DMS53 (cell line): ENCODE results near the gene FSTL5.
A peak's percentile ranks its signal among the peaks of the same experiment; 100 is the strongest.
"Not testable (repeated sequence)": the region's sequence is repeated elsewhere in the genome, so short reads cannot be mapped to it uniquely, and the experiment has no call there.

ENCODE experiments used
- DNase-seq: peaks from one replicate; lab custom pipeline; 2025; lab: John Stamatoyannopoulos, UW

FSTL5 gene

DNA sequence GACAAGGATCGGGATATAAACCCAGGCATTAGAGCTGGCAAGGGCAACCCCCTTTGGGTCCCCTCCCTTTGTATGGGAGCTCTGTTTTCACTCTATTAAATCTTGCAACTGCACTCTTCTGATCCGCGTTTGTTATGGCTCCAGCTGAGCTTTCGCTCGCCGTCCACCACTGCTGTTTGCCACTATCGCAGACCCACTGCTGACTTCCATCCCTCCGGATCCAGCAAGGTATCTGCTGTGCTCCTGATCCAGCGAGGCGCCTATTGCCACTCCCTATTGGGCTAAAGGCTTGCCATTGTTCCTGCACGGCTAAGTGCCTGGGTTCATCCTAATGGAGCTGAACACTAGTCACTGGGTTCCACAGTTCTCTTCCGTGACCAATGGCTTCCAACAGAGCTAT is 59.9 kb downstream of the FSTL5 start:
- DNase-seq = not testable (repeated sequence)

GRCh38 chr4:162102713-162103112 is 61.1 kb downstream of the FSTL5 start:
- DNase-seq = no peak

- DNase-seq = no peak
These were observed 62.5 kb downstream of the FSTL5 start for GRCh38 chr4:162101337-162101736.

DNA sequence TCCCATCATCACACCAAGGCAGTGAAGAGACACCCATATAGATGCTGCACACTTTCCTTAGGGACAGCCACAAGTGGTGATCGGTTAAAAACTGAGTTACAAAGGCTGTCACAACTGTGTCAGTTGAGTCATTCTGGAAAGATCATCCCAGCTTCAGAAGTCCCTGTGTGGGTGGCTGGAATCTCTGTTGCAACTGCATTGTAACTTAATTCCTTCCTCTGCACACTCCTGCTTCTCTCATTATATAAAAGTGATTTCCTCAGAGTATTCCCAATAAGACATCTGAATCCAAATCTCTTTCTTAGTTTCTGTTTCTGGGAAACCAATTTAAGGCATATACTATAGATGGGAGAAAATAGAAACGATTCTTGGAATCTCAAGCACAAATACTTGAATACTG is 88.1 kb downstream of the FSTL5 start:
- no peak for DNase-seq

DNA sequence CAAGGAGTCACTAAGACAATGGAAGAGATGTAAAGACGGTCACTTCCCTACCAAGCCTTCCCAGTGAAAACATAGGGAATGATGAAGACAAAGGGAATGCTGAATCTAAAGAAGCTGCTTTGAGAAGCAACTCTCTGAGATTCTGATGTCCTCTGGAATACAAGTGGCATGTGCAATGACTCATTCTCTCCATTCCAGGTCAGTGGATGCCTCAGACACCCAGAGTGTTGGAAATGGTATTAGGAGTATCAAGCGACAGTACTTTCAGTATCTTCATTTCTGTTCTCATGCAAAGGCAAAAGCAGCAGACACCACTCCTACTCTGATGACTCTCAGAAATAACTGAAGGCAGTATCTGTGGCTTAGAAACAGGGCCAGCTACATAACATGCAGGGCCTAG is 102.6 kb downstream of the FSTL5 start:
- DNase-seq = peak; percentile 69

DNA sequence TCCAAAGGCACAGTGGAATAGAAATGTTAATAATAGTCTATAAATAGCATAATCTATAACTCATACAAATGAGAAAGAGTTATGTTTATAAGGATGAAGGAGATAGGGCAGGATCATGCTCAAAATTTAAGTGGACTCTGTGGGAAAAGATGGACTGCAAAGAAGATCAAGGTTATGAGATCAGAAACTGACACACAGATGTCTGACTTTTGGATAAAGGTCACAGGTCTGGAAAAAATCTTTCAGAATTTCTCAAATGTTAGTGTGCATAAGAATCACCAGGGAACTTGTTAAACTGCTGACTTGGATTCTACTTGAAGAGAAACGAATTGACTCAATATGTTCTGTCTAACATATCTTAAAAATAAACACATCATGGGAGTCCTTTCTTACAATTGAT is 104.1 kb downstream of the FSTL5 start:
- no peak for DNase-seq

DNA sequence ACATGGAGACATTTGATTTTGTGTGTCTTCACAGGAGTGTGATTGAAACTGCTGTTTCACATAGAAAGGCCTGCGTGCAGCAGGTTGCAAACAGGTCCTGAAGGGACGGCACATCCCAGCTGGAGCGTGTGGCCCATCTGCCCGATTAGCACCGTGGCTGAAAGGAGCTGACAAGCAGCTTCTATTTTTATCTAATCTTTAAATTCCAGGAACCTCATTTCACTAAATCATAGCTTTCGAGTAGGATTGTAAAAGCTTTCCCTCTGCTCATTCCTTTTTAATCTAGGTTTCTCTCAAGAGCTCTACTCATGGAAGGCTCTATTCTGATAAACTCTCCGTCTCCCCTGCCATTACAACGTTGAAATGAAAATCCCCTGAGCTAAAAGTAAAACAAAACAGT is 106.8 kb downstream of the FSTL5 start:
- DNase-seq = no peak

DNA sequence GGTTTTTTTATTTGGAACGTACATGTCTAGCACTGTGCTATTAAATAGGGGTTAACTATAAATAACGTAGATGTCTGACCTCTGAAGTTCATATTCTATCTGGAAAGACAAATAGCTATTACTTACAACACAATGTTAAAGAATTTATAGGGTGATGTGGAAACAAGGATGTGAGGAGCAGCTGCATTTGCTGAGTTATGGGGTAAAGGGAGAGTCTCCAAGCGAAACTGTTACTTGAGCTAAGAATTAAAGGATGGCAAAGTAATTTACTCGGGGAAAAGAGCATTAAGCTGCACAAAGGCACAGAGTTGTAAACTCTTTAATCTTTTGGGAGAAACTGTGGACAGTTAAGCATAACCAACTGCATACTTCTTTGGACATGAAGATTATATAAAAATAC is 117.7 kb downstream of the FSTL5 start:
- DNase-seq = no peak

GRCh38 chr4:162038112-162038511 is 125.7 kb downstream of the FSTL5 start:
- no peak for DNase-seq

GRCh38 chr4:162017863-162018262 is 145.9 kb downstream of the FSTL5 start:
- DNase-seq = no peak

- no peak for DNase-seq
These were observed 146.8 kb downstream of the FSTL5 start for GRCh38 chr4:162016991-162017390.

DNA sequence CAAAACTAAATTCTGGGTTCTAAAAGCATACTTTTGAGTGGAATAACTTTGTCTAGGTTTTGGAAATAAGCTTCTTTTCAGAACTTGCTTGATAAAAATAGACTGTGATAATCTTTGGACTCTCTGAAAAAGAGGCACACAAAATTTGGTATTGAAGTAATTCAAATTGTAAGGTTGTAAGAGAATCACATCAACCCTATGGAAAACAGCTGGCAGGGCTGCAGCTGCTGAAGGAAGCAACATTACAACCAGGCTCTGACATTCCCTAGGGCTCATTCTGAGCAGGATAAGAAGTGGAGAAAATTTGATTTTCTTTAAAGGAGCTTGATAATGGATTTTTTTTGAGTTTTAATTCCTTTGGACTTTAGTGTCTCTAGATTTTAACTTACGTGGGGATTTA is 147.6 kb downstream of the FSTL5 start:
- no peak for DNase-seq

- DNase-seq = no peak
These were observed 148.7 kb downstream of the FSTL5 start for GRCh38 chr4:162015090-162015489.

GRCh38 chr4:162011089-162011488 is 152.7 kb downstream of the FSTL5 start:
- DNase-seq = peak; percentile 6

- peak; percentile 13 for DNase-seq
These were observed 153.4 kb downstream of the FSTL5 start for GRCh38 chr4:162010362-162010761.

DNA sequence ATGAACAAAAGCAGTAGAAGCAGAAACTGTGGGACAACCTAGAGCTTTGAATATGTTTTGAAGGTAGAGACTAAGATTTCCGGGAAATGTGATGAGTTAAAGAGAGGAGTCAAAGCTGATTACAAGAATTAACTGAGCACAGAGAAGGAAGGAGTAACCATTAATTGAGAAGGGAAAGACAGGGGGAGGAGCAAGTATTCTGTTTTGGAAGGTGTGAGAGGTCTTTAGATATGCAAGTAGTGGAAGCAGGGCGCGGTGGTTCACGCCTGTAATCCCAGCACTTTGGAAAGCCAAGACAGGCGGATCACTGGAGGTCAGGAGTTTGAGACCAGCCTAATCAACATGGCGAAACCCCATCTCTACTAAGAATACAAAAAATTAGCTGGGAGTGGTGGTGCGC is 171.5 kb downstream of the FSTL5 start:
- DNase-seq = no peak

DNA sequence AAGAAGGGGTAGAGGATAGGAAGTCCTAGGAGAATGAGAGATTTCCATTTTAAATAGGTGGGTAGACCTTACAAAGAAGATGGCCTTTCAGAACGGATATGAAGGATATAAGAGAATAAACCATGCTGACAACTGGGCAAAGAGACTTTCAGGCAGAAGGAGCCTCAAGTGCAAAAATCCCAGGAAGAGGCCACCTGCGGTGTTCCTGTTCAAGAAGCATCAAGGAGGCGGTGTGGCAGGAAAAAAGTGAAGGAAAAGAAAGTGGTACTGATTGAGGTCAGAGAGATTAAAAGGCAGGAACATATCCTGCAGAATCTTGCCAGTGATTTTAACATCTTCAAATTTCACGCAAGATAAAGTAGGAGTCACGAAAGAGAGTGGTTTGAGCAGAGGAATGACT is 172.0 kb downstream of the FSTL5 start:
- DNase-seq = no peak

GRCh38 chr4:161990721-161991120 is 173.1 kb downstream of the FSTL5 start:
- no peak for DNase-seq

GRCh38 chr4:161988946-161989345 is 174.9 kb downstream of the FSTL5 start:
- no peak for DNase-seq

DNA sequence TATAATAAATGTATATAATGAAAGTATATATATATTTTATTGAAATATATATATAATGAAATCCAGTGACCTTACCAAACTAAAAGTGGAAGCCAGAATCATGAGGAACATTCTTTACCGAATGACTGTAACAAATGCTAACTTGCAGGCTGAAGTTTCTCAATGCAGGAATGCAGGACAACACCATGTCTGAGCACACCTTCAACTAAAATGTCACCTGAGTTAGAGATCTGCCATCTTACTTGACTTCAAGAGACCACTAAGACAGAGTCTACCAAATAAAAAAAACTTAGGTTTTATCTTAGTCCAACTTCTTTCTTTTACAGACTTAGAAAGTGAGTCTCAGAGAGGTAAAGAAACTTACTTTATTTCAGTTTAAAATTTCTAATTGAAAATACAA is 176.2 kb downstream of the FSTL5 start:
- DNase-seq = no peak

DNA sequence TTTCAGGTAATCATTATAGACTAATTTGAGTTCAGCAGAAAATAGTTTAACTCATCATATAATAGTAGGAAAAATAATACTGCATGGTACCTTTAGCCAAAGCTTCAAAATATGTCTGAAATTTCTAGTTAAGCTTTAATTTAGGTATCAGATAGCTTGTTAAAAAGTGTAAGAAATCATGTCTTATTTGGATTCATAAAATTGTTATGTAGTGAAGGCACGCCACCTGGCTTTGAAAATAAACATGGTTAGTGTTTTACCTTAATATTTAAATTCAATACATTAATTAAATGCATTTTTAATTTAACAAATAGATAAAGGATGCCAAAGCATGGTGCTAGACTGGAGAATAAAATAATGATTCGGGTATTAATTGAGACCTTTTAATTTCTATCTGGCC is 211.4 kb downstream of the FSTL5 start:
- peak; percentile 11 for DNase-seq

- no peak for DNase-seq
These were observed 213.7 kb downstream of the FSTL5 start for GRCh38 chr4:161949946-161950725.

DNA sequence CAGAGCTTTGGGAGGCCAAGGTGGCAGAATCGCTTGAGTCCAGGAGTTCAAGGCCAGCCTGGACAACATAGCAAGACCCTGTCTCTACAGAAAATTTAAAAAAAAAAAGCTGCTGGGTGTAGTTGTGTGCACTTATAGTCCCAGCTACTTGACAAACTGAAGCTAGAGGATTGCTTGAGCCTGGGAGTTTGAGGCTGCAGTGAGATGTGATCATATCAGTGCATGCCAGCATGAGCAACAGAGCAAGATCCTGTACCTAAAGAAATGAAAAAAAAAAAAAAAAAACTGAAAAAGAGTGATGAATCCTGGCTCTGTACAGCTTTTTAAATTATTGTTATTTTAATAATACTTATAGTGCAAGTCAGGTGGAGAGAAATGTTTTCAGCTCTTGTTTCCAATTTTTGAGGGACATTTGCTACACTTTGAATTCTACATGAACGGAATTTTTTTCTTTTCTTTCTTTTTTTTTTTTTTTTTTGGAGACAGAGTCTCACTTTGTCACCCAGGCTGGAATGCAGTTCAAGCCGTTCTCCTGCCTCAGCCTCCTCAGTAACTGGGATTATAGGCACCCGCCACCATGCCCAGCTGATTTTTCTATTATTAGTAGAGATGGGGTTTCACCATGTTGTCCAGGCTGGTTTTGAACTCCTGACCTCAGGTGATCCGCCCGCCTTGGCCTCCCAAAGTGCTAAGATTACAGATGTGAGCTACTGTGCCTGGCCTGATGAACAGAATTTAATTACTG is 215.6 kb downstream of the FSTL5 start:
- DNase-seq = no peak

DNA sequence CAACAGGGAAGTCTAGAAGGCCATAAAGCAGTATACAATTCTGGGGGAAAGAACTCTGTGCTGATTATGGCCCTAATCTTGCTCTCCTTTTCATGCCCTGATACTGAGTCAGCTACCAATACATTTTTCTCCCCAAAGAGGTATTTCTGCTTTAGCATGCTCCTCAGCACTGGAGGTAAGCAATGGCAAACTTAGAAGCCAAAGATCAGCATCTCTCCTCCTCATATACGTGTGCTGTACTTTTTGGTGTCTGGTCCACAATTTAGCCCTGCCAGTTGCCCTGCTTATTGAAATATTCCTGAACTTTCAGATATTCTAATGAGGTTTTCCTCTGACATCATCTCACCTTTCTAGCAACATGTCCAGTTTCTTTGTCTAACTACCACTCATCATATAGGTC is 226.2 kb downstream of the FSTL5 start:
- peak; percentile 29 for DNase-seq
